PC-3 (cell line): Measurements from ENCODE around the gene MCFD2. TPM values are rescaled to one million over a fixed set of nuclear protein-coding genes. Genes with fewer than 3 reads are reported as not detected.
A peak's percentile ranks its signal among the peaks of the same experiment; 100 is the strongest.

ENCODE experiments used
- ATAC-seq: fragments of 200-7000 bp; cut with Tn5 transposase; 2 replicates; pipeline ENCODE4 v1.9.1; 2020; ENCODE audit warnings: mild to moderate bottlenecking, moderate library complexity
- BruUV-seq: library from RNA; stranded (reverse); fragments of 400-500 nt; replicated peaks from 2 replicates; lab custom pipeline; 2021; lab: Mats Ljungman, UMichigan
- CTCF ChIA-PET: fragments of 300-600 bp; sonication (Branson Sonifier 250); formaldehyde crosslinking; loops from one replicate; lab custom pipeline; 2022; ENCODE audit warnings: antibody characterized with exemption; lab: Charles Lee
- POLR2A ChIA-PET: fragments of 300-600 bp; sonication (Branson Sonifier 250); formaldehyde crosslinking; loops from one replicate; lab custom pipeline; 2022; ENCODE audit warnings: antibody characterized with exemption; ENCODE audit not compliant: unreplicated experiment; lab: Charles Lee
- DNase-seq: peaks from one replicate; pipeline ENCODE4 v3.0.0-alpha.2; 2015
- H2AFZ ChIP-seq: fragments of 300-600 bp; sonication (generic); 2 replicates; pipeline ENCODE4 v1.6.0; 2016; ENCODE audit warnings: antibody characterized with exemption, low read length
- H3F3A ChIP-seq: fragments of 300-600 bp; sonication (generic); one replicate; pipeline ENCODE4 v1.6.0; 2017; ENCODE audit warnings: antibody characterized with exemption, low read length, control low read depth, mild to moderate bottlenecking; ENCODE audit not compliant: unreplicated experiment
- H3K27ac ChIP-seq: fragments of 300-600 bp; sonication (generic); 2 replicates; pipeline ENCODE4 v1.5.1; 2016; ENCODE audit warnings: mild to moderate bottlenecking, low read length
- H3K27me3 ChIP-seq: fragments of 300-600 bp; sonication (generic); 2 replicates; pipeline ENCODE4 v1.6.1; 2016; ENCODE audit warnings: low read length, mixed read lengths
- H3K36me3 ChIP-seq: fragments of 300-600 bp; sonication (generic); 2 replicates; pipeline ENCODE4 v1.6.1; 2016; ENCODE audit warnings: low read depth, mixed run types, low read length, mixed read lengths
- H3K4me1 ChIP-seq: fragments of 300-600 bp; sonication (generic); 2 replicates; pipeline ENCODE4 v1.5.1; 2016; ENCODE audit warnings: low read length; ENCODE audit not compliant: insufficient read depth
- H3K4me2 ChIP-seq: fragments of 300-600 bp; sonication (generic); 2 replicates; pipeline ENCODE4 v1.6.0; 2016; ENCODE audit warnings: low read length
- H3K4me3 ChIP-seq: fragments of 300-600 bp; sonication (generic); 2 replicates; pipeline ENCODE4 v1.5.1; 2016; ENCODE audit warnings: mild to moderate bottlenecking, low read length, mixed read lengths
- H3K79me2 ChIP-seq: fragments of 300-600 bp; sonication (generic); 2 replicates; pipeline ENCODE4 v1.6.1; 2017; ENCODE audit warnings: low read length, mixed read lengths
- H3K9ac ChIP-seq: fragments of 300-600 bp; sonication (generic); 2 replicates; pipeline ENCODE4 v1.6.0; 2016; ENCODE audit warnings: mild to moderate bottlenecking, low read length
- H3K9me2 ChIP-seq: fragments of 300-600 bp; sonication (generic); replicated peaks from 2 replicates; pipeline ENCODE4 v1.6.1; 2016; ENCODE audit warnings: mixed run types, low read length, mixed read lengths
- H3K9me3 ChIP-seq: fragments of 300-600 bp; sonication (generic); 2 replicates; pipeline ENCODE4 v1.6.1; 2016; ENCODE audit warnings: low read length, mixed read lengths
- H4K20me1 ChIP-seq: fragments of 300-600 bp; sonication (generic); 2 replicates; pipeline ENCODE4 v1.6.1; 2016; ENCODE audit warnings: low read length, mixed read lengths
- CTCF ChIP-seq: fragments of 300-600 bp; sonication (generic); conservative IDR thresholded peaks from 2 replicates; pipeline ENCODE4 v1.5.1; 2017; ENCODE audit warnings: antibody characterized with exemption, low read depth, mild to moderate bottlenecking, low read length
- EZH2 ChIP-seq: fragments of 300-600 bp; sonication (generic); IDR thresholded peaks from one replicate; pipeline ENCODE4 v1.6.1; 2017; ENCODE audit warnings: antibody characterized with exemption, mild to moderate bottlenecking, low read length; ENCODE audit not compliant: unreplicated experiment
- EZH2phosphoT487 ChIP-seq: fragments of 300-600 bp; sonication (generic); IDR thresholded peaks from 2 replicates; pipeline ENCODE4 v1.6.1; 2018; ENCODE audit warnings: mild to moderate bottlenecking, antibody characterized with exemption, low read length, borderline replicate concordance
- intact Hi-C: fragments of 100-400 bp; cut with micrococcal nuclease; formaldehyde crosslinking; loops from 2 replicates; pipeline ENCODE4 v1.9.0; 2023
- total RNA-seq: library from RNA; depleted of rRNA; stranded (reverse); fragments of >200 nt; gene quantifications from 2 replicates; pipeline ENCODE4 v1.2.3, GENCODE V29; 2014

Gene MCFD2
- total RNA-seq, 1 experiment from 2014 or later, result 112 TPM

GRCh38 chr2:46874236-46874929, 41.2 kb downstream of the MCFD2 start:
- no peaks in the 10 kb centered on the region for H3K9me2 ChIP-seq
- no peaks in the 10 kb centered on the region for H3K36me3 ChIP-seq
- H3F3A ChIP-seq, result no peaks in the 10 kb centered on the region
- H3K9ac ChIP-seq, result no peak overlapping the region; the same call in 1 of the 2 replicates
- H3K4me1 ChIP-seq, result peaks cover 29% of the 10 kb centered on the region
- ChIA-PET CTCF (no interaction called here), POLR2A (no interaction called here)
- H3K27me3 ChIP-seq, result no peaks in the 10 kb centered on the region
- ATAC-seq (no peak), DNase-seq (no peak)
- TF ChIP-seq EZH2phosphoT487 (no peak), EZH2 (no peak), CTCF (no peak)
- H3K4me3 ChIP-seq, result no peak overlapping the region
- peak overlapping the region; percentile 59 for H3K27ac ChIP-seq
- no peak overlapping the region for H3K4me2 ChIP-seq
- H2AFZ ChIP-seq, result no peak overlapping the region
- no peaks in the 10 kb centered on the region for H3K79me2 ChIP-seq
- intact Hi-C loops, result no loop called here
- no peaks in the 10 kb centered on the region for H4K20me1 ChIP-seq
- no peaks in the 10 kb centered on the region for H3K9me3 ChIP-seq
- no TSS peak for BruUV-seq

GRCh38 chr2:46873604-46874068, 42.0 kb downstream of the MCFD2 start:
- H3K9me3 ChIP-seq, result no peaks in the 10 kb centered on the region
- no peaks in the 10 kb centered on the region for H3K27me3 ChIP-seq
- no peak overlapping the region for H3K4me3 ChIP-seq
- H3K27ac ChIP-seq, result peak overlapping the region; percentile 59
- H2AFZ ChIP-seq, result no peak overlapping the region
- H3K4me2 ChIP-seq, result peak overlapping the region; percentile 16; the same call in 1 of the 2 replicates
- H3K9me2 ChIP-seq, result no peaks in the 10 kb centered on the region
- H3K9ac ChIP-seq, result peak overlapping the region; percentile 21; the same call in 1 of the 2 replicates
- BruUV-seq, result no TSS peak
- intact Hi-C loops, result loop anchor here (2.0 kb wide), 1 partner anchor 19 kb away; no protein-coding TSS in a partner anchor
- no peaks in the 10 kb centered on the region for H4K20me1 ChIP-seq
- H3K4me1 ChIP-seq, result peaks cover 29% of the 10 kb centered on the region
- H3K36me3 ChIP-seq, result no peaks in the 10 kb centered on the region
- ChIA-PET CTCF (no interaction called here), POLR2A (no interaction called here)
- no peaks in the 10 kb centered on the region for H3F3A ChIP-seq
- H3K79me2 ChIP-seq, result no peaks in the 10 kb centered on the region
- TF ChIP-seq EZH2, result no peak
- no peak for TF ChIP-seq CTCF
- TF ChIP-seq EZH2phosphoT487, result no peak
- ATAC-seq (peak; percentile 96), DNase-seq (peak; percentile 97)
